Measurements from ENCODE around the gene ATP11B.
"Not testable (repeated sequence)": the region's sequence is repeated elsewhere in the genome, so short reads cannot be mapped to it uniquely, and the experiment has no call there.

ATP11B gene

GRCh38 chr3:182796310-182796709 is 3.0 kb downstream of the ATP11B start:
- no peak for DNase-seq

DNA sequence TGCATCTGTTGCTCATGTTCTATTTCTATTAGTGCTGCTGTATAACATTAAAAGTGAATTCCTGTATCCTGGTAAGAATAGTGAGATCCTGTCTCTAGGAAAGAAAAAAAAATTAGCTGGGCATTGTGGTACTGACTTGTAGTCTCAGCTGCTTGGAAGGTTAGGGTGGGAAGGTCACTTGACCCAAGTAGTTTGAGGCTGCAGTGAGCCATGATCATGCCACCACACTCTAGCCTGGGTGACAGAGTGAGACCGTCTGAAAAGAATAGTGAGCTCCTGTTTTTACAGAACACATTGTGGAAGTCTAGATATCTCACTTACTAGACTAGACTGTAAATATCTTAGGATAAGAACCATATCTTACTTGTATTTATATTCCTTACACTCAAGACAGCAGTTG is 4.6 kb downstream of the ATP11B start:
- DNase-seq: no peak

DNA sequence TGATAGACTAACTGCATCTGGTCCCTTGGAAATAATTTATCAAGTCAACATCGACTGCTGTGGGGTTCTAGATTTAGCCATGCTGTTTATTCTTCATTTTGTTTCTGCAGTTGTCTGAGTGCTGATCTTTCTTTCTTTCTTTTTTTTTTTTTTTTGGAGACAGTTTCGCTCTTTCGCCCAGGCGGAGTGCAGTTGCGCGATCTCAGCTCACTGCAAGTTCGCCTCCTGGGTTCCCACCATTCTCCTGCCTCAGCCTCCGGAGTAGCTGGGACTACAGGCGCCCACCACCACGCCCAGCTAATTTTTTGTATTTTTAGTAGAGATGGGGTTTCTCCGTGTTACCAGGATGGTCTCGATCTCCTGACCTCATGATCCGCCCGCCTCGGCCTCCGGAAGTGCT is 5.8 kb downstream of the ATP11B start:
- DNase-seq: not testable (repeated sequence)

DNA sequence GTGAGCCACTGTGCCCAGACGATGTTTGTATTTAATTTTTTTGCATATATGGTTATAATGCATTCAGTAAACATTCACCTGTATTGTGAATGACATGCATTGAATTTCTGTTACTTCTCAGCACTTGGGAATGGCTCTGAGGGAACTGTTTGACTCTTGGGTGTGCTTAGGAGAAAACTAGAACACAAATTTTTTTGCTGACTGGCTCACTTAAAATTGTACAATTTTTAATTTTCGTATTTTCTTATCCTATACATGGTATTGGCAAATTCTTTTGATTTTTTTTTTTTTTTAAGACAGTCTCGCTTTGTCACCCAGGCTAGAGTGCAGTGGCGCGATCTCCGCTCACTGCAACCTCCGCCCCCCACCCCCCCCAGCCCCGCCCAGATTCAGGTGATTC is 7.2 kb downstream of the ATP11B start:
- no peak for DNase-seq

DNA sequence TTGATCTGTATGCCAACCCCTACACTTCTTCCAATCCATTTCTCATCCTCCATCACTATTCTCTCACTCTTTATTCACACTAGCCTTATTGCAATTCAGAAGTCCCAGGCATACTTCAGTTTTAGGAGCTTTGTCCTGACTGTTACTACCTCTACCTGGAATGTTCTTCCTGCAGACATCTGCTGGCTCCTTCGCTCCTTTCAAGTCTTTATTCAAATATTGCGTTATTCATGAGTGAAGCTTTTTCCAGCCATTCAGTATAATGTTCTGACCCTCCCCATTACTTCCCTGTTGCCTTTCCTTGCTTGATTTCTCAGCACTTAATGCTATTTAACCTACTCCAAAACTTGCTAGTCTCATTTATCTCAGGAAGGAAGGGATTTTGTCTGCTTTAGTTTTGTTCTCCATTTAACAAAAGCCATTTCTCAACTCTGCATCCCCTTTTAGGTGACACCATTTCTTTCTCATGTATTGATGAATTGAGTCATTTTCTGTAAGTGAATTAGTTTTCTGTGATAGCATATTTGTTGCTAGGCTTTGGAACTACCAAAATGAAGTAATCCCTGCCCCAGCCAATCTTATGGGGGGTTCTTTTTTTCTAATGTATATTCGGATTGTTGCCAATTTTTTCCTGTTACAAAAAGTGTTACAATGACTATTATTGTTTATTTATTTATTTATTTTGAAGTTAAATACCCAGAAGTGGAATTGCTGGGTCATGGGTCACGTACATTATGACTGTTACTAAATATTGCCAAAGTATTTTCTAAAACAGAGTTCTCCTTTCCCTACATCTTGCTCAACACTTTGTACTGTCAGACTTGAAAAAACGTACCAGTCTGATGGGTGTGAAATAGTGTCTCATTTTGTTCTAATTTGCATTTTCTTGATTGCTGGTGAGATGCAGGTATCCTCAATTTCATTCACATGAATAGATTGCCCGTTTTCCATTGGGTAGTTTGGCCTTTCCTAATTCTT is 9.4 kb downstream of the ATP11B start:
- peak; percentile 29 for DNase-seq

- DNase-seq: no peak
Measured at GRCh38 chr3:182803596-182803995, 10.3 kb downstream of the ATP11B start.

DNA sequence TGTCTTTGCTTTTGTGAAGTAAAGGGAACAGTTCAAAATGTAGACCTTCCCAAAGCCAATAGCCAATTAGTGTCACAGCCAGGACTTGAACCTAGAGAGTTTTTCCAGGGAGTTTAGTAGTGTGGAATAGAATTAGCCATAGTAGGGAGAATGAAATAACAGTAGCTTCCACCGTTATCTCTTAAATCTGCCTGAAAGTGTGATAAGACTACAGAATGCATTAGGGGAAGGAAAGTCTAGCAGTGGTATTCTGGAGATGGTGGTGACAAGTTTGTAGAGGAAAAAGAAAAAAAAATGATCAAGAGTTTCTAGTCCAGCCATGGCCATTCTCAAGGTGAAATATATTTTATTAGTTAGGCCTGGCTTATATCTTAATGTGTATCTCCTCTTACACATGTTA is 13.8 kb downstream of the ATP11B start:
- DNase-seq: peak; percentile 57

GRCh38 chr3:182808041-182808770 is 14.9 kb downstream of the ATP11B start:
- DNase-seq: no peak

GRCh38 chr3:182809531-182809930 is 16.2 kb downstream of the ATP11B start:
- DNase-seq: no peak

- DNase-seq: no peak
Measured at GRCh38 chr3:182810574-182811268, 17.4 kb downstream of the ATP11B start.

- DNase-seq: no peak
Measured at GRCh38 chr3:182811269-182811596, 17.9 kb downstream of the ATP11B start.

GRCh38 chr3:182812123-182812522 is 18.8 kb downstream of the ATP11B start:
- DNase-seq: no peak

DNA sequence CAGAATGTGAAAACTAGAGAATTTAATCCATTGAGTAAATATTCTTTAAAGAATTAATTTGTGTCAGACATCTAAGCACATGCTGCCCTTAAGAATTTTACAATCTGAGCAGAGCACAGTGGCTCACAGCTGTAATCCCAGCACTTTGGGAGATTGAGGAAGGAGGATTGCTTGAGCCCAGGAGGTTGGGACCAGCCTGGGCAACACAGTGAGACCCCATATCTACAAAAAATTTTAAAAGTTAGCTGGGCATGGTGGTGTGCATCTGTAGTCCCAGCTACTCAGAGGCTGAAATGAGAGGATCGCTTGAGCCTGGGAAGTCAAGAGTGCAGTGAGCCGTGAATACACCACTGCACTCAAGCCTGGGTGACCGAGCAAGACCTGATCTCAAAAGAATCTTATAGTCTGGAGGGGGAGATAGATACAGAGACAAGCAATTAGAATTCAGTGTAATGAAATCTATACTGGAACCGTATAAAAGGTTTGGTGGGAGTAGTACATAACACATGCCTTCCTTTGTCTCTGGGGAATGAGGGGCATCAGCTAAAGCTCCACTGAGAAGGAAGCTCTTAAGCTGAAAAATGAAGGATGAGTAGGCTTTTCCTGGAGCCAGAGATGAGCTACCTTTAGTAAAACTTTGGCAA is 21.2 kb downstream of the ATP11B start:
- DNase-seq: no peak

GRCh38 chr3:182816181-182816580 is 22.9 kb downstream of the ATP11B start:
- DNase-seq: no peak

GRCh38 chr3:182818296-182818978 is 25.1 kb downstream of the ATP11B start:
- DNase-seq: no peak

GRCh38 chr3:182821221-182821981 is 28.1 kb downstream of the ATP11B start:
- no peak for DNase-seq

DNA sequence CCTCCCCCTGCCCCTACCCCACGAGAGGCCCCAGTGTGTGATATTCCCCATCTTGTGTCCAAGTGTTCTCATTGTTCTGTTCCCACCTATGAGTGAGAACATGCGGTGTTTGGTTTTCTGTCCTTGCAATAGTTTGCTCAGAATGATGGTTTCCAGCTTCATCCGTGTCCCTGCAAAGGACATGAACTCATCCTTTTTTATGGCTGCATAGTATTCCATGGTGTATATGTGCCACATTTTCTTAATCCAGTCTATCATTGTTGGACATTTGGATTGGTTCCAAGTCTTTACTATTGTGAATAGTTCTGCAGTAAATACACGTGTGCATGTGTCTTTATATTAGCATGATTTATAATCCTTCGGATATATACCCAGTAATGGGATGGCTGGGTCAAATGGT is 29.0 kb downstream of the ATP11B start:
- not testable (repeated sequence) for DNase-seq

GRCh38 chr3:182824957-182825356 is 31.7 kb downstream of the ATP11B start:
- DNase-seq: no peak

DNA sequence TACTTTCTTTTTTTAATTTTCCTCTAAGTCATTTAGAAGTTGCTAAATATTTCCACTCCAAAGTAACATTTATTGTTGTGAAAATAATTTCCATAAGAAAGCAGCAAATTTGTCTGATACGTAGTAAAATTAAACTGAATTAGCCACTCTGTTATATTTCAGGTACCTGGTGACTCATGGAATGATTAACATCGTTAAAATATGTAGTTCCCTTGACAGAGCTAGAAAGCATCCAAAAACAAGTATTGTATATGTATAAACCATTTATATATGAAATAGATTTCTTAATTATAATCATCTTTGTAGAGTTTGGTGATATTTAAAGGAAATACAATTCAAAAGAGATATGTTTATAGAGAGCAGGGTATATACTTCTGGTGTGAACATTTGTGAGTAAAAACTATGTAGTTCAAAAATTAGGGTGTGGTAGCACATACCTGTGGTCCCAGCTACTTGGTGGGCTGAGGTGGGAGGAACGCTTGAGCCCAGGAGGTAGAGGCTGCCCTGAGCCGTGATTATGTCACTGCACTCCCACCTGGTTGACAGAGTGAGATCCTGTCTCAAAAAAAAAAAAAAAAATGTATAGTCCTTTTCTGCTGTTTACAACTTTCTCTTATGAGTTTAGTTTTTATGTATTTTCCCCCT is 36.6 kb downstream of the ATP11B start:
- no peak for DNase-seq

GRCh38 chr3:182837855-182838454 is 44.7 kb downstream of the ATP11B start:
- DNase-seq: no peak

GRCh38 chr3:182843478-182843877 is 50.2 kb downstream of the ATP11B start:
- no peak for DNase-seq
